Stimulated activated CD8-positive, alpha-beta memory T cell treated with anti-CD3 and anti-CD28 coated beads, Interleukin-2, amount 100 ng/mL, for 48 hours (primary cell): ENCODE results near the gene SLC24A3.

Experiments used
- DNase-seq, 2 donors: peaks; one replicate each; pipeline ENCODE4 v3.0.0-alpha.2; 2020; ENCODE audit warnings: low read depth in 2 of 2

The SLC24A3 gene

DNA sequence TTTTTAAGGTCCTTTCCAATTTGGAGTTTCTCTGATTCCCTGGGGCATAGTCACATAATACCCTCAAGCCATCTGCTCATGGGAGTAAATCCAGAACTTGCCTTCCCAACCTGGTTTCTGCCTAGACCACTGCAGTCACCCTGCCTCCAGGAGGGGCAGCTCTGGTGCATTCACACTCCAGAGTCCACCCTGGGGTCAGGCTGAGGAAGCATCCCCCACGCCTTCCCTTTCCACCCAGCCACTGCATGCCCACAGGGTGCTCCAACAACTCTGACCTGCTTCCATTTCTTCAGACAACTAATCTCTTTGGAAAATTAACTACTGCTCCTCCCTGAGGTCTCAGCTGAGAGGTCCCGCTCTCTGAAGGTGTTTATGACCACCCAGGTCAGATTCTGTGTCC is 334.2 kb downstream of the SLC24A3 start:
- DNase-seq, result no peak

- no peak for DNase-seq
Observed at GRCh38 chr20:19547547-19547946, 335.1 kb downstream of the SLC24A3 start.

DNA sequence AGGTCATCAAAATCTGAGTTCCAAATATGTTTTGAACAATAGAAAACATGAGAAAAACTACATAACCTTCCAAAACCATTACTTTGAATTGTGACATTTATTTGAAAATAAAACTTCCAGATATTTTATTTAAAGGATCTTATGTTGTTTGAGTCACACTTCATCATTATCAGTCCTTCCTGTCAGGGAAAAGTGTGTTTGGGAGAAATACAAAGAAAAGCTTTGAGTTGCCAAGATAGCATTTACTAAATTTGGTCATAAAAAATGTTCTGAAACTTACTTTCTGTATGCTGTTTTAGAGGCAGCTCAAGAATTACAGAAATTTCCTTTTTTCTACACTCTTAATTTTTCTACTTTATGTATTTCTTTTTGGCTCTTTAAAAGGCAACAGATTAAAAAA is 337.5 kb downstream of the SLC24A3 start:
- no peak for DNase-seq

DNA sequence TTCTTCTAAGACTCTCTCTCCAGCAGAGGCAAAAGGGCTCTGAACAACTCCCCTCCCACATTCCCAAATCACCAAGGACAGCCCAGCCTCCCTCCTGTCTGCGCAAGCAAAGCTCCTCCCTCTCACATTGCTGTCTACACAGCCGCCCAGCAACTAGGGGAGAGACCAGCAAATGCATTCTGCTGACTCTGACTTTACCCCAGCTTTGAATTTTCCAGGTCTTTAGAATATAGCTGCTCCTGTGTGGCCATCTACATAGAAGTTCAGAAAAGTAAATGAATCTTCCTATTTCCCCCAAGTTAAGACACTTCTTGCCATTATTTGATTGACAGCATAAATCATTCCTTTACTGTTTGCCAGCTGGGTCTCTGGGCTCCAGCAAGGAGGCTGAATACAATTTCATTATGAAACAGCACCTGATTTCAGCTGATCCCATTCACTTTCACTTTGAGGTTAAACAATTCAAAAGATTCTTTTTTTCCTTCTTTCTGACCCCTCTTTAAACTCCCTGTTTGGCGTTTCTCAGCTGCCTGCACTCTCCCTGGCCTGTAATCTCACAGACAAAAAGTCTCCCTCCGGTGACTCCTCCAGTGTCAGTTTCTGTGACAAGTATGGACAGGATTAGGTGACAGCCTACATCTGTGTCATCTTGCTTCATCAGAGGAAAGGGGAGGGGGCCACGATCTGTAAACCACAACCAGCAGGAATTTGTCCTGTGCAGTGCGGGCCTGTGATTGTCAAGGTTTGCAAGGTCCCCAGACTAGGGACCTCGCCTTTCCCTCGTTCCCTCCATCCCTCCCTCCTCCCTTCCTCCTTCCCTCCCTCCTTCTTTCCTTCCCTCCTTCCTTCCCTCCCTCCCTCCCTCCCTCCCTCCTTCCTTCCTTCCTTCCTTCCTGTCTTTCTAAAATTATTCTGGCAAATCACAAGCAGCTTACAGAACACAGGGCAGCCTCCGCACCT is 340.1 kb downstream of the SLC24A3 start:
- no peak for DNase-seq

DNA sequence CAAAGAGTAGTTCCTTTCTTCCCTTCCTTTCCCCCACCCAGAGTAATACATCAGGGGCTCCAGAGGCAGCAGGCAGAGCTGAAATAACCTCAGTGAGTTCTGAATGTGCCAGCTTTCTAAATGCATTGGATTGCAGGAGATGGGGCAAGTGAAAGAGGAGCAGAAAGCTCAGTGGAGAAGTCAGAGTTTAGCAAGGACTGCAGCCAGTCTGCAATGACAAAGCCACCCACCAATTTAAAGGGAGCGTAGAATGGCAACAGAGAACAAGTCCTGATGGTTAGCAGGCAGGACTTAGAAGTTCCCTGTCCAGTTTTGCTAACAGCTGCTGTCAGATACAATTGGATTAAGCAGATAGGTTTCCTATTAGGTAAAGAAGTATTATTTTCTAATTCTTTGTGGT is 342.2 kb downstream of the SLC24A3 start:
- no peak for DNase-seq

DNA sequence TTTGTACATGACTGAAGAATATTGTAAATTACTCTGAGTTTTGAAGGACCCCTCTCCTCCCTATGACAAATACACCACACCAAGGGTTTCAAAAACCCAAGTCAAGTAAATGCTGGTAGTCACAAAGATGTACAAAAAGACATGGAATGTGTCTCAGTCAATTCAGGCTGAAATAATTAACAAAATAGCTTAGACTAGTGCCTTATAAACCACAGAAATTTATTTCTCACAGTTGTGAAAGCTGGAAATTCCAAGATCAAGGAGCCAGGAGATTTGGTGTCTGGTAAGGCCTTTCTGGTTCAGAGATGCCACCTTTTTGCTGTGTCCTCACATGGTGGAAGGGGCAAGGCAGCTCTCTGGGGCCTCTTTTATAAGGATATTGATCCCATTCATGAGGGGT is 343.3 kb downstream of the SLC24A3 start:
- no peak for DNase-seq

DNA sequence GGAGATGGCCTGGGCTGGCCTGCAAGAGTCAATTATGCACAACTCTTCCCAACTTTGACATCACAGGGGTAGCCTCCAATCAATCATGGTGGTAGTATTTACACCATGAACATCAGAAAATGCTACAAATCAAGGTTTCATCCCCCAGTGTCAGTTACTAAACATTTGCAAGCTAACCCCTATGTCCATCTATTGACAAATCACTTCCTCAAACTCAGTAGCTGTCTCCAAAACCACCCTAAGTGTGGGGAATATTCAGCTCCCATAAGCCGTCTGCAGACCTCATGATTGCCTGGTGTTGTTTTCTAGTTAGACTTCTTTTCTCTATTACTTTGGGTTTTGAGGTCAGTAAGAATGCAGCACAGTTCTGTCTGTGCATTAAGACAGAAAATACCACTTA is 344.8 kb downstream of the SLC24A3 start:
- DNase-seq, result no peak

DNA sequence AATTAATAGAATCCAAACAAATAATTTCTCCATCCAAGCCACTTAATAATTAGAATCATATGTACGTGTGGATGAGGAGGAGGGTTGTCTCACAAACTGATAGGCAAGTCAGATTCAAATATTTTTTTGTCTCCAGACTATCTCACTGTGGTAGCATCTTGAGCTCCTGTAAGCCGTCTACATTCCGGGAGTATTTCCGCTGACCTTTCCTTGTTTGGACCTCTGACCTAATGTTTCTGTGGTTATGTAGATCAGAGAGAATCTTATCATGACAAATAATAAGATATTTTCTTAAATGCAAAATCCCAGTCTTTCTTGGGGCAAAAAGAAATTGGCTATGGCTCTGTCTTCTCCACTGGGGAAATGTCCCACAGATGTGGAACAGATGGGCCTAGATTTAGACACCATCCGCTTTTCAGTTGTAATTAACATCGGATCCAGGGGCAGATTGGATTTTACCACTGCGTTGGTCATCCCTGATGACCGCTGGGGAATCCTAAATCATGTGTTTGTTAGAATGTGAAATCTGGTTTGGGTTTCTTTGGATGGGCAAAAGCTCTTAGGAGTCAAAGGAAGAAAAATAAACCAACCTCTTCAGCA is 348.5 kb downstream of the SLC24A3 start:
- DNase-seq, result no peak

DNA sequence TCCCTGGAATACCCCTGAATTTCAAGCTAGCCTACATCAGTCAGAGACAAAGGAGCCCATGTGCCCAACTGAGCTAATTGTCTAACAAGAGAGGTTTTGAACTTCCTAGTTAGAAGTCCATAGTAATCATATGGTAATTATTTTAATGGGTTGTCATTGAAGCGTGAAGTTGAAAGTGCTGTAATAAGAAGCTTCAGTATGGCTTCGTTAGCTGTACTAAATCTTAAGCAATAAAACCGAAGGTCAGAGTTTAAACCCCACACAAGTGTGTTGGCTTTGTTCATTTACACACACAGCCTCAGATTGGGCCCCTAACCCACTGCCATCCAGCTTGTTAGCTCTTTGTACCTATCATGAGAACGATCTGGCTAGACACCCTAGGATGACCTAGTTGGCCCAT is 350.0 kb downstream of the SLC24A3 start:
- DNase-seq, result no peak

- no peak for DNase-seq
Observed at GRCh38 chr20:19564261-19564660, 351.8 kb downstream of the SLC24A3 start.

DNA sequence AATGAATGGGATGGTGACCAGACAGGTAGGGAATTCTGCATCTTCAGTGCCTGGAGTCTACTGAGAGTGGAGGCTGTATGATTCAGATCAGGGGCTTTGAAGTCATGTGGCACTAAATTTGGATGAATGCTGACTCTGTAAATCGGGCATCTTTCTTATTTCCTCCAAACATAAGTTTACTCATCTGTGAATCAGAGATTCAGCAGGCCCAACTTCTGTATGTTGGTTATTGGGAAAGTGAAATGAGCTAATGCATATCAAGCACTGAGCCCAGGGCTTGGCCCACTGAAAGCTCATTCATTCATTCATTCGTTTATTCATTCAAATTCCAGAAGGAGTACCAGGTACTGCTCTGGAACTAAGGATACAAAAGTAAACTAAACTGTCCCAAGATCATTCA is 353.3 kb downstream of the SLC24A3 start:
- no peak for DNase-seq

- no peak for DNase-seq
Observed at GRCh38 chr20:19566226-19566945, 353.9 kb downstream of the SLC24A3 start.

DNA sequence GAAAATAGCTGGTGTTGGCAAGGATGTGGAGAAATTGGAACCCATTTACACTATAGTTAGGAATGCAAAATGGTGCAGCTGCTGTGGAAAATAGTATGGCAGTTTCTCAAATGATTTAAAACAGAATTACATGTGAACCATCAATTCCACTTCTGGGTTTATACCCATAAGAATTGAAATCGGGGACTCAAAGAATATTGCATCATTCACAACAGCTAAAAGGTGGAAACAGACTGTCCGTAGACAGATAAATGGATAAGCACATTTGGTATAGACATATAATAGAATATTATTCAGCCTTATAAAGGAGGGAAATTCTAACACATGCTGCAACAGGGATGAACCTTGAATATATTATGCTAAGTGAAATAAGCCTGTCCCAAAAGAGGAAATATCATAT is 355.7 kb downstream of the SLC24A3 start:
- no peak for DNase-seq

DNA sequence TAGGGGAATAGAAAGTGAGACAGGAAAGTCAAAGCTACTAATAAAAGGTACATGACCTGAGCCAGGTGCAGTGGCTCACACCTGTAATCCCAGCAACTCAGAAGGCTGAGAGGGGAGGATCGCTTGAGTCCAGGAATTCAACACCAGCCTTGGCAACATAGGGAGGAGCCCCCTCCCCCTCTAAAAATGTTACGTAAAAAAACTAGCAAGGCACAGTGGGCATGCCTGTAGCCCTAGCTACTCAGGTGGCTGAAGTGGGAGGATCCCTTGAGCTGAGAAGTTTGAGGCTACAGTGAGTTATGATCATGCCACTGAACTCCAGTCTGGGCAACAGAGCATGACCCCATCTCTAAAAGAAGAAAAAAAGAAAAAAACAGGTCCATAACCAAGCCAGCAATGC is 359.6 kb downstream of the SLC24A3 start:
- no peak for DNase-seq

- DNase-seq, result no peak
Observed at GRCh38 chr20:19577692-19578091, 365.2 kb downstream of the SLC24A3 start.

GRCh38 chr20:19582782-19583181 is 370.3 kb downstream of the SLC24A3 start:
- DNase-seq, result no peak

- peak; percentile 20 to 44 for DNase-seq
Observed at GRCh38 chr20:19583532-19584175, 371.2 kb downstream of the SLC24A3 start.

- DNase-seq, result no peak
Observed at GRCh38 chr20:19588241-19588640, 375.8 kb downstream of the SLC24A3 start.

DNA sequence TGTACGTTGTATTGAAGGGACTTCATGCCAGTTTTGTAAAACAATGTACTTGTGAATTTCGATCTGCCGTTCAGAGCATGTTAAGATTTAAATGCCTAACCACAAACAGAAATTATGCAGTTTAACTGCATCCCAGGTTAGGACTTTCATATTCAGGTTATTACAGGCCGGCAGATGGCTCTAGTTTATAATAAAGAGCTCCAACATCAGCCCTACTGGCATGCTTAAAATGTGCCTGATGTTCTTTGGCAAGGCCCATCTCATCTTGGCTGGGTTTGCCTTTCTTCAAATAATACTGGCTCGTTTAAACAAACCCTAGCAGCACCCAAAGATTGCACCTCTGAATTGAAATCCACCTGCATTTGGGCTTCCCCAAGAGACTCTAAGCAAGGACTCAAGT is 376.3 kb downstream of the SLC24A3 start:
- DNase-seq, result no peak

- no peak for DNase-seq
Observed at GRCh38 chr20:19589787-19590362, 377.4 kb downstream of the SLC24A3 start.

GRCh38 chr20:19590382-19590781 is 377.9 kb downstream of the SLC24A3 start:
- DNase-seq, result no peak

DNA sequence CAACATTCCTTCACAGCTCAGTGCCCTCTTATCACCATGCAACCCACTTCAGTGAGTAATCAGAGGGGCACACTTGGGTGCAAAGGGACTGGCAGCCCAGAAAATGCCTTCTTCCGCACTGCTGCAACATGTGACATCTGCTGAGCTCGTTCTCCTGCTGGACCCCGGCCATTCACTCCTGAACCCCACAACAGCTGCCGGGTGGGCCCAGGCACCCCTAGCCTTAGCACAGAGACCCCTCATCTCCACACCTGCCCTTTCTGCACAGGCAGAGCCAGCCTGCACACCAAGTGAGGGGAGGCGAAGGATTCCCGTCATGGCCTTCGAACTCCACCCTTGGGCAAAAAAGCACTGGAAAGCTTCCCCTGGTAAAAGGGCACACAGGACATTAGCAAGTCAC is 381.3 kb downstream of the SLC24A3 start:
- no peak for DNase-seq
